Psoas muscle (tissue), 8 donors: ENCODE data around the gene TAF5L. TPM values are rescaled to one million over a fixed set of nuclear protein-coding genes. Genes with fewer than 3 reads are reported as not detected.

Experiments used
- ATAC-seq, 4 donors: fragments of 200-7000 bp; cut with Tn5 transposase; one replicate each; pipeline ENCODE4 v1.9.1; 2020; ENCODE audit warnings: moderate library complexity in 3 of 4, mild to moderate bottlenecking in 2 of 4
- DNase-seq, 2 donors: peaks; one replicate each; pipeline ENCODE4 v3.0.0-alpha.2; 2020
- H3K27ac ChIP-seq: fragments of 200-600 bp; one replicate; pipeline ENCODE4 v1.8.0; 2022
- H3K27me3 ChIP-seq, 3 donors: fragments of 200-600 bp in 1 of 3; one replicate each; pipeline versions ENCODE4 v1.6.1 to v1.8.0; 2013 to 2022; ENCODE audit warnings: low read length in 2 of 3, mild to moderate bottlenecking in 2 of 3, moderate library complexity in 1 of 3; ENCODE audit not compliant: insufficient read depth in 3 of 3
- H3K36me3 ChIP-seq, 2 donors: fragments of 200-600 bp in 1 of 2; one replicate each; pipeline versions ENCODE4 v1.6.1 to v1.8.0; 2013 to 2022; ENCODE audit warnings: low read depth in 1 of 2, mild to moderate bottlenecking in 1 of 2, moderate library complexity in 1 of 2; ENCODE audit not compliant: insufficient read depth in 1 of 2
- H3K4me1 ChIP-seq: fragments of 200-600 bp; one replicate; pipeline ENCODE4 v1.8.0; 2022
- H3K4me3 ChIP-seq: fragments of 200-600 bp; one replicate; pipeline ENCODE4 v1.8.0; 2022; ENCODE audit warnings: mild to moderate bottlenecking
- H3K9me3 ChIP-seq: fragments of 200-600 bp; one replicate; pipeline ENCODE4 v1.8.0; 2022
- WGBS, 3 donors: extraction: QIAGEN DNeasy Blood & Tissue Kit; methylation state at CpG; one replicate each; pipeline versions ENCODE4 v1.1.6 to v1.1.7; 2013; 5-methylcytosine and 5-hydroxymethylcytosine counted together
- intact Hi-C, 2 donors: fragments of 100-400 bp; cut with DNase I; formaldehyde crosslinking; loops; one replicate each; pipeline versions ENCODE4 v1.11.0 to v1.14.2; 2022
- polyA plus RNA-seq, 3 donors: library from polyadenylated mRNA; stranded (reverse); fragments of 200-250 nt; gene quantifications; one replicate each; pipeline ENCODE4 v1.2.3, GENCODE V29; 2013
- total RNA-seq, 4 donors: library from RNA; stranded (reverse); fragmentation: NEBNext Ultra II Directional in 2 of 4; extraction: Animal tissue kit (Norgen Biotek cat#: 25700) in 2 of 4; gene quantifications; one replicate each; pipeline versions ENCODE4 v1.2.1 to v1.2.4, GENCODE V29; 2021 to 2023
- TF ChIP-seq, protein P1 (sequence below): fragments of 200-600 bp; IDR thresholded peaks from one replicate; pipeline ENCODE4 v1.8.0; 2022; ENCODE audit warnings: antibody characterized with exemption
- donor health status: healthy with polysubstance abuse.
- donor health status: DM: no; HTN: no; CAD: no; lungs with moderate emphysema.
- donor health status: Bipolar disorder and iron deficiency.
- donor health status: healthy.
- donor health status: DM: yes; HTN: yes; CAD: no.
- donor health status: DM: no; HTN: no; CAD: no.
- donor health status: DM: no; HTN: no; CAD: no.
- donor health status: DM: yes; HTN: yes; CAD: no.

TAF5L gene
- total and polyA plus RNA-seq, 7 donors: 8.5 to 49.0 (median 15.9) TPM

DNA sequence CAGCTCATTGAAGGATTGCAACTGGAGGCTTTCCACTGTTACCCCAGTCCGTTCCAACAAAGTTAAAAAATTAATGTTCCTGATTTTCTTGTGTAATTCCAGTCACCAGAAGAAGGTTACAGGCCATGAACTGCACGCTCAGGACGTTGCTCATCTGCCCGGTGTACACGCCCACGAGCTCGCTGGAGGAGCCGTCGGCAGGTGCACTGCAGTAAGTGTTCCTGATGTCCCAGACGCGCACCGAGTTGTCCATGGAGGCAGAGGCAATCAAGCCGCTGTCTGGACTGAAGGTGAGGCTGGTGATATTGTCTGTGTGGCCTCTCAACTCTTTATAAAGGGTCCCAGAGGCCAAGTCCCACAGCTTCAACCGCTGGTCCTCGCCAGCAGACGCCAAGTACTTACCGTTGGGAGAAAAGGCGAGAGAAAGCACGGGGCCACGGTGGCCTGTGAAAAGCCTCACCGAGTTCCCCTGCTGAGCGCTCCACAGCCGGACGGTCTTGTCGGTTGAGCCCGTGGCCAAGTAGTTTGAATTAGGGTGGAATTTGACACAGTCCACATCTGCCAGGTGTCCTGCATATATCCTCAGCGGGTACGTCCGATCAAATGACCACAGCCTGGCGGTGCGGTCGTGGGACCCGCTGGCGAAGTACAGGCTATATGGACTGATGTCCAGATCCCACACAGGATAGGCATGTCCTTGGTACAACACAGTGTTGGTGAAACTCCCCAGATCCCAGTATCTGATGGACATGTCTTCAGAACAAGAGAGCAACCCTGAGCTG lies 31.5 kb downstream of the TAF5L start:
- Histone ChIP-seq H3K36me3 (peaks cover 0 to 37% of the 10 kb centered on the region in 2 donors), H3K27ac (no peak overlapping the region), H3K9me3 (no peaks in the 10 kb centered on the region), H3K4me1 (peaks cover 24% of the 10 kb centered on the region), H3K4me3 (no peak overlapping the region), H3K27me3 (no peaks in the 10 kb centered on the region)
- 94 to 97% (median 94%) methylated on average over 34 of the region's 34 CpGs for WGBS, 3 donors
- DNase-seq (no peak), ATAC-seq (no peak)
- intact Hi-C loops: no loop called here
- TF ChIP-seq, protein P1, sequence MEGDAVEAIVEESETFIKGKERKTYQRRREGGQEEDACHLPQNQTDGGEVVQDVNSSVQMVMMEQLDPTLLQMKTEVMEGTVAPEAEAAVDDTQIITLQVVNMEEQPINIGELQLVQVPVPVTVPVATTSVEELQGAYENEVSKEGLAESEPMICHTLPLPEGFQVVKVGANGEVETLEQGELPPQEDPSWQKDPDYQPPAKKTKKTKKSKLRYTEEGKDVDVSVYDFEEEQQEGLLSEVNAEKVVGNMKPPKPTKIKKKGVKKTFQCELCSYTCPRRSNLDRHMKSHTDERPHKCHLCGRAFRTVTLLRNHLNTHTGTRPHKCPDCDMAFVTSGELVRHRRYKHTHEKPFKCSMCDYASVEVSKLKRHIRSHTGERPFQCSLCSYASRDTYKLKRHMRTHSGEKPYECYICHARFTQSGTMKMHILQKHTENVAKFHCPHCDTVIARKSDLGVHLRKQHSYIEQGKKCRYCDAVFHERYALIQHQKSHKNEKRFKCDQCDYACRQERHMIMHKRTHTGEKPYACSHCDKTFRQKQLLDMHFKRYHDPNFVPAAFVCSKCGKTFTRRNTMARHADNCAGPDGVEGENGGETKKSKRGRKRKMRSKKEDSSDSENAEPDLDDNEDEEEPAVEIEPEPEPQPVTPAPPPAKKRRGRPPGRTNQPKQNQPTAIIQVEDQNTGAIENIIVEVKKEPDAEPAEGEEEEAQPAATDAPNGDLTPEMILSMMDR: no peak

DNA sequence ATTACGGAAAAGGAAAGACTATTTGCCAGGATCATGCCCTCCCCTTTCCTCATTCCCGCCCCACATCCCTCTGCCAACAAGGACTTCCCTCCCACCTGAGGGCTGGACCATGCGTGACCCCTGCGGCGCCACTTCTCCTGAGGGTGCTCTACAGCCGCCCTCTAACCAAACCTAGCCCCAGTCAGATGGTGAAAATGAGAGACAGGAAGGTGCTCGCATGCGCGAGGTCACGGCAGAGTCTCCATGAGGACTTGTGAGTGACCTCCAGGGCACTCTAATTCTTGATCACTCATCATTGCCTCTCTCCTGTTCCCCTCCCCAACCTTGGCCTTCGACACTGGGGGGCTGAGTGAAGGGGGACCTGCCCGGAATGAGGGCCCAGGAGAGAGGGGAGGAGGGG lies 32.1 kb downstream of the TAF5L start:
- Histone ChIP-seq H3K9me3 (no peaks in the 10 kb centered on the region), H3K27ac (no peak overlapping the region), H3K27me3 (no peaks in the 10 kb centered on the region), H3K4me3 (no peak overlapping the region), H3K36me3 (peaks cover 0 to 37% of the 10 kb centered on the region in 2 donors), H3K4me1 (peaks cover 22% of the 10 kb centered on the region)
- no peak for DNase-seq
- WGBS, 3 donors: 91 to 94% (median 93%) methylated on average over 12 of the region's 12 CpGs
- intact Hi-C loops: no loop called here
- ATAC-seq: no peak
- TF ChIP-seq, protein P1: no peak

DNA sequence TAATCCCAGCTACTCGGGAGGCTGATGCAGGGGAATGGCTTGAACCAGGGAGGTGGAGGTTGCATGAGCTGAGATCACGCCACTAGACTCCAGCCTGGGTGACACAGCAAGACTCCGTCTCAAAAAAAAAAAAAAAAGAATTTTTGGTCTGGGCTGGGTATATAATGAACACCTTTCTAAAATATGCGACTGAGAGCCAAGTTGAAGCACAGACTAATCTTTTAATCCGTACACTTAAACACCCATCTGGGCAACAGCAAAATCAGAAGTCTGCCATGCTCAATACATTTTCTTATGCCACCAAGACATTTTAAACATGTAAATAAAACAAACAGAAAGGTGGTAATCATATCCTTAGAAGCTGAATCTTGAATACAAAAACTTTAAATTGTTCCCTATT lies 35.8 kb downstream of the TAF5L start:
- H3K36me3 ChIP-seq: peaks cover 0 to 37% of the 10 kb centered on the region in 2 donors
- intact Hi-C loops: no loop called here
- TF ChIP-seq, protein P1: no peak
- 82 to 90% (median 85%) methylated on average over 5 of the region's 5 CpGs for WGBS, 3 donors
- H3K27ac ChIP-seq: no peak overlapping the region
- H3K4me1 ChIP-seq: no peaks in the 10 kb centered on the region
- no peak overlapping the region for H3K4me3 ChIP-seq
- DNase-seq (no peak), ATAC-seq (peak in 1 of 4 donors; percentile 19)
- no peaks in the 10 kb centered on the region for H3K9me3 ChIP-seq
- H3K27me3 ChIP-seq: no peaks in the 10 kb centered on the region

DNA sequence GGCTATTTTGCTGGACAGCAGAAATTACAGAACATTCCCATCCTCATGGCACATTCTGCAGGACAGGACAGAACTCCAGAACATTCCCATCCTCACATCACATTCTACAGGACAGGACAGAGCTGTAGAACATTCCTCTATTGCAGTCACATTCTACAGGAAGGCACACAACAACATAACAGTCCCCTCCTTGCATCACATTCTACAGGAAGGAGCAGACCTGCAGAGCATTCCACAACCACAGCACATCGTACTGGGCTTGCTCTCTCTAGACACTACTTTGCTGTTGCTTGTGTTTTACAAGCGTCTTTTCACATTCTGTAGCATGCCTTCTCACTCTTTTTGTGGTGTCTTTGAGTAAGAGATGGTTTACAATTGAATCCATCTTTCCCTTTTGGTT lies 40.6 kb downstream of the TAF5L start:
- no peak for ATAC-seq
- H3K27me3 ChIP-seq: no peaks in the 10 kb centered on the region

More for the DNA sequence above, 40.6 kb downstream of the TAF5L start:
- Histone ChIP-seq H3K9me3 (no peaks in the 10 kb centered on the region), H3K4me3 (no peak overlapping the region), H3K4me1 (peaks cover 7% of the 10 kb centered on the region), H3K36me3 (no peaks in the 10 kb centered on the region), H3K27ac (no peak overlapping the region)
- no peak for DNase-seq
- WGBS, 3 donors: 77 to 81% (median 78%) methylated on average over 2 of the region's 2 CpGs
- TF ChIP-seq, protein P1: no peak
- intact Hi-C loops: no loop called here
